GM10266 (cell line): ENCODE data around the gene DHPS.
"Not testable (repeated sequence)": the region's sequence is repeated elsewhere in the genome, so short reads cannot be mapped to it uniquely, and the experiment has no call there.

Experiments
- DNase-seq: peaks from one replicate; pipeline ENCODE4 v3.0.0; 2012; ENCODE audit errors: extremely low spot score
- TF ChIP-seq, protein P1 (sequence below): IDR thresholded peaks from 2 replicates; pipeline ENCODE4 v1.5.1; 2012; ENCODE audit warnings: mild to moderate bottlenecking, low read depth; ENCODE audit not compliant: control insufficient read depth, insufficient read depth; ENCODE audit errors: missing control alignments

The DHPS gene

DNA sequence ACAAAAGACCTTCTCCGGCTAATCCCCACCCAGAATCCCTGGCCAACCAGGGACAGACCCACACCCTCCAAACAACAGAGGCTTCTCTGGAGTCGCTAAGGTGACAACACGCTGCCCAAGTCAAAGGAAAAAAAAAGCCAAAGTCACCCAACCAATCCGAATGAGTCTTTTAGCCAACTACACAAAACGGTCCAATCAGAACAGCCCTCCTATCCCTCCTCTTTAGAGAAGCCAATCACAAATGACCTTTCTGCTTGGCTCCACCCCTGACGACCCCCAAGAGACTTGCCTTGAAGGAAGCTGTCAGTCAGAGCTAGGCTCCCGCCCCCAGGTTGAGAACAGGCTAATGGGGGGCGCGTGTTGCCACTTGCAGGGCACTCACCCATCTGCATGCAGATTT, 21.4 kb upstream of the DHPS start:
- TF ChIP-seq, protein P1, sequence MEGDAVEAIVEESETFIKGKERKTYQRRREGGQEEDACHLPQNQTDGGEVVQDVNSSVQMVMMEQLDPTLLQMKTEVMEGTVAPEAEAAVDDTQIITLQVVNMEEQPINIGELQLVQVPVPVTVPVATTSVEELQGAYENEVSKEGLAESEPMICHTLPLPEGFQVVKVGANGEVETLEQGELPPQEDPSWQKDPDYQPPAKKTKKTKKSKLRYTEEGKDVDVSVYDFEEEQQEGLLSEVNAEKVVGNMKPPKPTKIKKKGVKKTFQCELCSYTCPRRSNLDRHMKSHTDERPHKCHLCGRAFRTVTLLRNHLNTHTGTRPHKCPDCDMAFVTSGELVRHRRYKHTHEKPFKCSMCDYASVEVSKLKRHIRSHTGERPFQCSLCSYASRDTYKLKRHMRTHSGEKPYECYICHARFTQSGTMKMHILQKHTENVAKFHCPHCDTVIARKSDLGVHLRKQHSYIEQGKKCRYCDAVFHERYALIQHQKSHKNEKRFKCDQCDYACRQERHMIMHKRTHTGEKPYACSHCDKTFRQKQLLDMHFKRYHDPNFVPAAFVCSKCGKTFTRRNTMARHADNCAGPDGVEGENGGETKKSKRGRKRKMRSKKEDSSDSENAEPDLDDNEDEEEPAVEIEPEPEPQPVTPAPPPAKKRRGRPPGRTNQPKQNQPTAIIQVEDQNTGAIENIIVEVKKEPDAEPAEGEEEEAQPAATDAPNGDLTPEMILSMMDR: no peak
- no peak for DNase-seq

DNA sequence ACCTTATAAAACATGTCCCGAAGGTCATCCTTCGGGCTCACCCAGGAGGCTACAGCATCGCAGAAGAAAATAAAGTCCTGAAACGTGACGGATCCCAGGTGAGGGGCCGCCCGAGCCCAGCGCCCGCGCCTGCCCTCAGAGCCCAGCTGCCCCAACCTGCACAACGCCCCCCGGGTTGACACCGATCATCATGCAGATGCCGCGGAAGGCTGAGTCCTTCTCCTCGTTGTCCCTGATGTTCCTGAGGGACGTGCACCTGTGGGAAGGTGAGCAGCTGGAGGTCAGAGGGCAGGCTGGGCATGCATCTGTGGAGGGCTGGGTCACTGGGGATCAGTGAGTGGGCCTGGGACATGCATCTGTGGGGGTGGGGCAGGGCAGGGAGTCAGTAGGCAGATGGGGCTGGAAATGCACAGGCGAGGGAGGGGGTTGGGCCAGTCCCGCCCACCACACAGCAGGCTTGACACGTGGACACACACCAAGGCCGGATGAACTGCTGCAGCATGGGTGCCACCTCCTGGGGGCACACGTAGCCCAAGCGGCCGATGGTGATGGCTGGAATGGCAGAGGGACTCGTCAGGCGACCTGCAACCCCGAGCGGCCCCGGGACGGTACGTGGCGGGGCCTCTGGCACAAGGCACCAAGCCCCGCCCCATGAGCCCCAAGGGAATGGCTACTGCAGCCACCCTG, 20.1 kb upstream of the DHPS start:
- TF ChIP-seq, protein P1: no peak
- no peak for DNase-seq

DNA sequence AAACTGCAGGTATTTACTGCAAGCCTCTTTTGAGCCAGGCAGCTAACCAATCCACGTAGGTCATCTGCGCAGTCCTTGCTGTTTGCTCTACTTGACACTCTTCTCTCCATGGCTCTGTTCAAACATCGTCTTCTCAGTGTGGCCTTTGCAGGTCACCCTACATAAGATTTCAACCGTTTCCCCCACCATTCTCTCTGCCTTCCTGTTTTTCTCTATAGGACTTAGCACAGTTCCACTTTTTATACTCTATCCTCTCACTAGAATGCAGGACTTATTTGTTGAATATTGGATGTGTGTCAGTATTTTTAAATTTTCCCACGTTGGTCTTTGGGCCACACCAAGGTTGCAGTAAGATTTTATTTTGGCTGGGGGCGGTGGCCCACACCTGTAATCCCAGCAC, 16.5 kb upstream of the DHPS start:
- DNase-seq: no peak
- TF ChIP-seq, protein P1: no peak

DNA sequence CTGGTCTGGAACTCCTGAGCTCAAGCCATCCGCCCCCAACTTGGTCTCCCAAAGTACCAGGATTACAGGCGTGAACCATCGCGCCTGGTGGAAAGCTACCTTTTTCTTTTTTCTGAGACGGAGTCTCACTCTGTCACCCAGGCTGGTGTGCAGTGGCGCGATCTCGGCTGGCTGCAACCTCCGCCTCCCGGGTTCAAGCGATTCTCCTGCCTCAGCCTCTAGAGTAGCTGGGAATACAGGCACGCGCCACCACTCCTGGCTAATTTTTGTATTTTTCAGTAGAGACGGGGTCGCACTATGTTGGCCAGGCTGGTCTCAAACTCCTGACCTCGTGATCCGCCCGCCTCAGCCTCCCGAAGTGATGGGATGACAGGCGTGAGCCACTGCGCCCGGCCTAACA, 15.7 kb upstream of the DHPS start:
- not testable (repeated sequence) for DNase-seq

DNA sequence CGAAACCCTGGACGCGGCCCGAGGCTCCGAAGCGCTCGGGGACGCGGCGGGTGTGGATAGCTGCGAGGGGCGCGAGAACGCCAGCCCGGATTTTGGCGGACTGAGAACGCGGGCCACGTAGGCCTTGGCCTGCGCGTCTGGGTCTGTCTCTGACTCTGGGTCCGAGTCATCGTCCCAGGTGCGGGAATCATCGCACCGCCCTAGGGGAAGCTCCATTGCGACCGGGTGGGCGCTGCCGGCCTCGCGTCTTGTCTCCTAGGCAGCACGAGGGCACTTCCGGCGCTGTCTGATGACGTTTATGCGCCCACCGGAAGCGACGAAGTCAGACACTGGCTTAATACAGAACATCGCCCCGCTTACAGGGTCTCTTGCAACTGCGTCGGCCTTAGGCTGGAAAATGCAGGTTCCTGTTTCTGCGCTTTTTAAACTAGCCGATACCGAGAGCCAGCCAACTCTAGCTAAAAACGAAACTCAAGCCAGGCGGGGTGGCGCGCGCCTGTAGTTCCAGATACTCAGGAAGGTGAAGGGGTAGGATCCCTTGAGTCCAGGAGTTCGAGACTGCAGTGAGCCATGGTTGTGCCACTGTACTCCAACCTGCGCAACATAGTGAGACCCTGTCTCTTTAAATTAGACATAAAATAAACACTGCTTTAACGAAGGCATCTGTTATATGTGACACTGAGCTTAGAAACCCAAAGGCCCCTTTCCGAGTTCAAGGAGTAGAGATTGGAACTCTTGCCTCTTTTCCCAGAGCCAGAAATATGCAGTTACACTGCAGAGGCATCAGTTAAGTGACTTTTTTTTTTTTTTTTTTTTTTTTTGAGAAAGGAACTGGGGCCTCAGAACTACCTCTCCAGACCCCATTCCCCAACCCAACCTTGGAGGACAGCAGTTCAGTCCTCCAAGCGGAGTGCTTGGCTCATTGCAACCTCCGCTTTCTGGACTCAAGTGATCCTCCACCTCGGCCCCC, 15.0 kb upstream of the DHPS start, which contains the start of gene FBXW9:
Gene FBXW9, minus strand, starts transcription at position 266 of the 970 bp plus-strand sequence. Its CDS starts 50 bp downstream, at position 216.
- TF ChIP-seq, protein P1: no peak
- peak; percentile 99 for DNase-seq

DNA sequence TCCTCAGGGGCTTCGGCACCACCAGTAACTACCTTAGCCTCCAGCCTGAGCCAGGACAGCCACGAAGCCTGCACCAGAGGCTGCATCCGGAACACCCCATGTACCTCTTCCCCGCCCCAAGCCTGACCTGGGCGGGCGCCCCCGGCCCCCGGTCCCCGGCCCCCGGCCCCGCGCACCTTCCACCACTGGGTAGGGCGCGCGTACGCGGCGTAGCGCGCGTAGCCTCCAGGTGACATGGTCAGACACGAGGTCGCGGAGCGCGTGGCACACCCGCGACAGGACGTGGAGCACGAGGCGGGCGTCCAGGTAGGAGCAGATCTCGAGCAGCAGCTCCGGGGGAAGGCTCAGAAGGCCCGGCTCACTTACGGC, 14.3 kb upstream of the DHPS start:
- TF ChIP-seq, protein P1: no peak
- DNase-seq: no peak

DNA sequence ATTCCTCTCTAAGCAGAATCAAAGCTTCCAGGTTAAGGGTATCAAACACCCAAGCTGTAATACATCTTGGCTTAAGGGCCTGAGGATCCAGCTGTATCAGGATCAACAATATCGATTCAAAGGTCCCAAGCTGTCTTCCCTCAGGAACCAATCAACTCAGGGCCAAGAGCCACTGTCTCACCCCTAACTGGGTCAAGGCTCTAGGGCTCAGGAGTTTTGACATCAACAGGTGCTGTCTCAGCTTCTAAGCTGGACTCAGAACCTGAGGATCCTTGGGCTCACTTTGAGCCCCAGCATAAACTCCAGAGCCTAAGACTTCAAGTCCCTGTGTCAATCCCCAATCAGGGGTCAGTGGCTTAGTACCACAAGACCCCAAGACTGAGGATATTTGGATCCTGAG, 13.8 kb upstream of the DHPS start:
- DNase-seq: no peak
- TF ChIP-seq, protein P1: no peak
